ENCODE data around the gene ITSN1. TPM values are rescaled to one million over a fixed set of nuclear protein-coding genes. Genes with fewer than 3 reads are reported as not detected.
A peak's percentile ranks its signal among the peaks of the same experiment; 100 is the strongest.
"Not testable (repeated sequence)": the region's sequence is repeated elsewhere in the genome, so short reads cannot be mapped to it uniquely, and the experiment has no call there.

The ITSN1 gene
- total RNA-seq, 2 donors from 2014 or later = 2.5 to 2.9 TPM

GRCh38 chr21:33858667-33859372 lies 216.5 kb downstream of the ITSN1 start:
- Mint-ChIP-seq H3K27ac (no peak overlapping the region), H3K4me3 (no peak overlapping the region), H3K36me3 (ENCODE audit: low read depth) (peaks cover 2% of the 10 kb centered on the region), H3K27me3 (peaks cover 39% of the 10 kb centered on the region), H3K4me1 (no peaks in the 10 kb centered on the region)
- H3K9me3 ChIP-seq (ENCODE audit: control insufficient read depth, low read length, poor library complexity, severe bottlenecking) = no peaks in the 10 kb centered on the region
- no peak for DNase-seq
- no peak for ATAC-seq

- Mint-ChIP-seq H3K36me3 (ENCODE audit: low read depth) (peaks cover 2% of the 10 kb centered on the region), H3K27ac (no peak overlapping the region), H3K4me1 (no peaks in the 10 kb centered on the region), H3K27me3 (peaks cover 39% of the 10 kb centered on the region), H3K4me3 (no peak overlapping the region)
- H3K9me3 ChIP-seq (ENCODE audit: control insufficient read depth, low read length, poor library complexity, severe bottlenecking) = no peaks in the 10 kb centered on the region
- ATAC-seq = no peak
- no peak for DNase-seq
Measured at GRCh38 chr21:33859373-33860102, 217.2 kb downstream of the ITSN1 start.

- no peak overlapping the region for H3K27ac Mint-ChIP-seq
- no peak for ATAC-seq
- no peak overlapping the region for H3K4me3 Mint-ChIP-seq
Measured at GRCh38 chr21:33860332-33860879, 218.1 kb downstream of the ITSN1 start.

GRCh38 chr21:33861125-33861524 lies 218.8 kb downstream of the ITSN1 start:
- H3K27ac Mint-ChIP-seq = no peak overlapping the region
- no peaks in the 10 kb centered on the region for H3K9me3 ChIP-seq (ENCODE audit: control insufficient read depth, low read length, poor library complexity, severe bottlenecking)
- H3K4me1 Mint-ChIP-seq = no peaks in the 10 kb centered on the region

More at GRCh38 chr21:33860332-33860879, 218.1 kb downstream of the ITSN1 start:
- Mint-ChIP-seq H3K4me1 (no peaks in the 10 kb centered on the region), H3K36me3 (ENCODE audit: low read depth) (peaks cover 2% of the 10 kb centered on the region), H3K27me3 (peaks cover 45% of the 10 kb centered on the region)
- no peaks in the 10 kb centered on the region for H3K9me3 ChIP-seq (ENCODE audit: control insufficient read depth, low read length, poor library complexity, severe bottlenecking)
- DNase-seq = no peak

GRCh38 chr21:33863191-33863590 lies 220.9 kb downstream of the ITSN1 start:
- H3K9me3 ChIP-seq (ENCODE audit: control insufficient read depth, low read length, poor library complexity, severe bottlenecking); H3K4me3 Mint-ChIP-seq; H3K4me1 Mint-ChIP-seq; DNase-seq; ATAC-seq; H3K27ac Mint-ChIP-seq; H3K36me3 Mint-ChIP-seq (ENCODE audit: low read depth): not testable (repeated sequence)
- H3K27me3 Mint-ChIP-seq = peaks cover 48% of the 10 kb centered on the region

More at GRCh38 chr21:33861125-33861524, 218.8 kb downstream of the ITSN1 start:
- Mint-ChIP-seq H3K4me3 (no peak overlapping the region), H3K27me3 (peaks cover 46% of the 10 kb centered on the region), H3K36me3 (ENCODE audit: low read depth) (peaks cover 2% of the 10 kb centered on the region)
- DNase-seq (no peak), ATAC-seq (no peak)

GRCh38 chr21:33864150-33864549 lies 221.8 kb downstream of the ITSN1 start:
- no peaks in the 10 kb centered on the region for H3K9me3 ChIP-seq (ENCODE audit: control insufficient read depth, low read length, poor library complexity, severe bottlenecking)
- peaks cover 2% of the 10 kb centered on the region for H3K4me1 Mint-ChIP-seq
- peaks cover 43% of the 10 kb centered on the region for H3K27me3 Mint-ChIP-seq
- H3K36me3 Mint-ChIP-seq (ENCODE audit: low read depth) = peaks cover 2% of the 10 kb centered on the region
- no peak for DNase-seq
- H3K4me3 Mint-ChIP-seq = no peak overlapping the region
- peak overlapping the region; percentile 14 for H3K27ac Mint-ChIP-seq
- ATAC-seq = no peak

- DNase-seq (no peak), ATAC-seq (no peak)
- Mint-ChIP-seq H3K4me3 (no peak overlapping the region), H3K4me1 (peaks cover 2% of the 10 kb centered on the region), H3K27ac (peak overlapping the region; percentile 14), H3K36me3 (ENCODE audit: low read depth) (peaks cover 2% of the 10 kb centered on the region), H3K27me3 (peaks cover 42% of the 10 kb centered on the region)
- no peaks in the 10 kb centered on the region for H3K9me3 ChIP-seq (ENCODE audit: control insufficient read depth, low read length, poor library complexity, severe bottlenecking)
Measured at GRCh38 chr21:33865176-33865575, 222.9 kb downstream of the ITSN1 start.

GRCh38 chr21:33865996-33866575 lies 223.8 kb downstream of the ITSN1 start:
- H3K36me3 Mint-ChIP-seq (ENCODE audit: low read depth) = peaks cover 2% of the 10 kb centered on the region
- no peak for DNase-seq
- no peak for ATAC-seq
- H3K27ac Mint-ChIP-seq = no peak overlapping the region
- H3K27me3 Mint-ChIP-seq = peaks cover 39% of the 10 kb centered on the region
- H3K4me3 Mint-ChIP-seq = no peak overlapping the region
- no peaks in the 10 kb centered on the region for H3K9me3 ChIP-seq (ENCODE audit: control insufficient read depth, low read length, poor library complexity, severe bottlenecking)
- H3K4me1 Mint-ChIP-seq = peaks cover 2% of the 10 kb centered on the region

GRCh38 chr21:33866826-33867225 lies 224.5 kb downstream of the ITSN1 start:
- peaks cover 2% of the 10 kb centered on the region for H3K4me1 Mint-ChIP-seq
- H3K27ac Mint-ChIP-seq = no peak overlapping the region
- H3K36me3 Mint-ChIP-seq (ENCODE audit: low read depth) = peaks cover 2% of the 10 kb centered on the region
- H3K9me3 ChIP-seq (ENCODE audit: control insufficient read depth, low read length, poor library complexity, severe bottlenecking) = no peaks in the 10 kb centered on the region
- ATAC-seq = no peak
- peaks cover 37% of the 10 kb centered on the region for H3K27me3 Mint-ChIP-seq
- DNase-seq = no peak
- no peak overlapping the region for H3K4me3 Mint-ChIP-seq

- not testable (repeated sequence) for H3K9me3 ChIP-seq (ENCODE audit: control insufficient read depth, low read length, poor library complexity, severe bottlenecking); H3K36me3 Mint-ChIP-seq (ENCODE audit: low read depth); H3K4me1 Mint-ChIP-seq; DNase-seq; H3K27ac Mint-ChIP-seq; ATAC-seq
- peak overlapping the region; percentile 21 for H3K4me3 Mint-ChIP-seq
- H3K27me3 Mint-ChIP-seq = peaks cover 37% of the 10 kb centered on the region
Measured at GRCh38 chr21:33867868-33868267, 225.6 kb downstream of the ITSN1 start.

- Mint-ChIP-seq H3K27ac (no peak overlapping the region), H3K4me1 (peaks cover 2% of the 10 kb centered on the region), H3K27me3 (peaks cover 21% of the 10 kb centered on the region), H3K4me3 (no peak overlapping the region), H3K36me3 (ENCODE audit: low read depth) (no peaks in the 10 kb centered on the region)
- ATAC-seq (no peak), DNase-seq (no peak)
- no peaks in the 10 kb centered on the region for H3K9me3 ChIP-seq (ENCODE audit: control insufficient read depth, low read length, poor library complexity, severe bottlenecking)
Measured at GRCh38 chr21:33869873-33870272, 227.6 kb downstream of the ITSN1 start.

- peaks cover 2% of the 10 kb centered on the region for H3K4me1 Mint-ChIP-seq
- peaks cover 19% of the 10 kb centered on the region for H3K27me3 Mint-ChIP-seq
- H3K36me3 Mint-ChIP-seq (ENCODE audit: low read depth) = no peaks in the 10 kb centered on the region
- no peak for DNase-seq
- no peak for ATAC-seq
- H3K27ac Mint-ChIP-seq = no peak overlapping the region
- H3K9me3 ChIP-seq (ENCODE audit: control insufficient read depth, low read length, poor library complexity, severe bottlenecking) = no peaks in the 10 kb centered on the region
- no peak overlapping the region for H3K4me3 Mint-ChIP-seq
Measured at GRCh38 chr21:33870768-33871167, 228.5 kb downstream of the ITSN1 start.

GRCh38 chr21:33871171-33871570 lies 228.9 kb downstream of the ITSN1 start:
- Mint-ChIP-seq H3K27ac (no peak overlapping the region), H3K27me3 (peaks cover 19% of the 10 kb centered on the region), H3K4me3 (no peak overlapping the region), H3K4me1 (peaks cover 2% of the 10 kb centered on the region), H3K36me3 (ENCODE audit: low read depth) (no peaks in the 10 kb centered on the region)
- no peak for ATAC-seq
- DNase-seq = no peak
- H3K9me3 ChIP-seq (ENCODE audit: control insufficient read depth, low read length, poor library complexity, severe bottlenecking) = no peaks in the 10 kb centered on the region

Data from T-helper 17 cell (primary cell).